T47D (cell line): ENCODE data around the gene BFAR.
A peak's percentile ranks its signal among the peaks of the same experiment; 100 is the strongest.
"Not testable (repeated sequence)": the region's sequence is repeated elsewhere in the genome, so short reads cannot be mapped to it uniquely, and the experiment has no call there.

Experiments
- DNase-seq, 2 experiments: peaks; one replicate each; pipeline versions ENCODE4 v3.0.0 to v3.0.0-alpha.2; 2011 to 2012; ENCODE audit warnings: low read depth in 1 of 2, low spot score in 1 of 2
- JUND ChIP-seq: IDR thresholded peaks from 2 replicates; pipeline ENCODE4 v1.6.1; 2012; ENCODE audit warnings: low read depth
- in situ Hi-C: cut with HindIII; loops from 2 replicates; pipeline ENCODE4 v1.10.0; 2016; ENCODE audit warnings: low sequenced_read_pairs, low pct_unique_long_range_greater_than_20kb

The BFAR gene

GRCh38 chr16:14641926-14642325 lies 9.2 kb downstream of the BFAR start:
- no peak for TF ChIP-seq JUND
- DNase-seq = no peak
- in situ Hi-C loops = no loop called here

GRCh38 chr16:14649816-14650215 lies 17.1 kb downstream of the BFAR start:
- DNase-seq = no peak
- no peak for TF ChIP-seq JUND
- in situ Hi-C loops = no loop called here

GRCh38 chr16:14650629-14651028 lies 17.9 kb downstream of the BFAR start:
- TF ChIP-seq JUND = no peak
- in situ Hi-C loops = no loop called here
- no peak for DNase-seq

- no peak for DNase-seq
- in situ Hi-C loops = no loop called here
- TF ChIP-seq JUND = no peak
Measured at GRCh38 chr16:14652726-14653125, 20.0 kb downstream of the BFAR start.

- DNase-seq = peak in 1 of 2 experiments; percentile 46
- in situ Hi-C loops = no loop called here
- TF ChIP-seq JUND = no peak
Measured at GRCh38 chr16:14658063-14658462, 25.3 kb downstream of the BFAR start.

GRCh38 chr16:14667347-14668266 lies 34.9 kb downstream of the BFAR start:
- no peak for DNase-seq
- TF ChIP-seq JUND = no peak
- in situ Hi-C loops = no loop called here

GRCh38 chr16:14668556-14669223 lies 35.9 kb downstream of the BFAR start:
- in situ Hi-C loops = no loop called here
- no peak for DNase-seq
- no peak for TF ChIP-seq JUND

GRCh38 chr16:14669776-14670175 lies 37.0 kb downstream of the BFAR start:
- in situ Hi-C loops = no loop called here
- peak in 1 of 2 experiments; percentile 3 for DNase-seq
- TF ChIP-seq JUND = no peak

GRCh38 chr16:14672403-14672971 lies 39.7 kb downstream of the BFAR start:
- DNase-seq = peak in 1 of 2 experiments; percentile 34
- in situ Hi-C loops = no loop called here
- no peak for TF ChIP-seq JUND

GRCh38 chr16:14676633-14677032 lies 43.9 kb downstream of the BFAR start:
- TF ChIP-seq JUND = no peak
- in situ Hi-C loops = no loop called here
- no peak for DNase-seq

GRCh38 chr16:14677627-14678026 lies 44.9 kb downstream of the BFAR start:
- TF ChIP-seq JUND = no peak
- in situ Hi-C loops = no loop called here
- DNase-seq = no peak

GRCh38 chr16:14678748-14679497 lies 46.2 kb downstream of the BFAR start:
- in situ Hi-C loops = no loop called here
- TF ChIP-seq JUND = no peak
- no peak for DNase-seq

- DNase-seq, in situ Hi-C loops: not testable (repeated sequence)
Measured at GRCh38 chr16:14680396-14680795, 47.6 kb downstream of the BFAR start.
